GM18868 (cell line): ENCODE results near the gene ASPRV1.
"Not testable (repeated sequence)": the region's sequence is repeated elsewhere in the genome, so short reads cannot be mapped to it uniquely, and the experiment has no call there.

Source experiments
- ATAC-seq: cut with Tn5 transposase; IDR thresholded peaks from one replicate; pipeline ENCODE4 v1.9.1; 2021; ENCODE audit warnings: mild to moderate bottlenecking, moderate library complexity; ENCODE audit not compliant: unreplicated experiment

The ASPRV1 gene

DNA sequence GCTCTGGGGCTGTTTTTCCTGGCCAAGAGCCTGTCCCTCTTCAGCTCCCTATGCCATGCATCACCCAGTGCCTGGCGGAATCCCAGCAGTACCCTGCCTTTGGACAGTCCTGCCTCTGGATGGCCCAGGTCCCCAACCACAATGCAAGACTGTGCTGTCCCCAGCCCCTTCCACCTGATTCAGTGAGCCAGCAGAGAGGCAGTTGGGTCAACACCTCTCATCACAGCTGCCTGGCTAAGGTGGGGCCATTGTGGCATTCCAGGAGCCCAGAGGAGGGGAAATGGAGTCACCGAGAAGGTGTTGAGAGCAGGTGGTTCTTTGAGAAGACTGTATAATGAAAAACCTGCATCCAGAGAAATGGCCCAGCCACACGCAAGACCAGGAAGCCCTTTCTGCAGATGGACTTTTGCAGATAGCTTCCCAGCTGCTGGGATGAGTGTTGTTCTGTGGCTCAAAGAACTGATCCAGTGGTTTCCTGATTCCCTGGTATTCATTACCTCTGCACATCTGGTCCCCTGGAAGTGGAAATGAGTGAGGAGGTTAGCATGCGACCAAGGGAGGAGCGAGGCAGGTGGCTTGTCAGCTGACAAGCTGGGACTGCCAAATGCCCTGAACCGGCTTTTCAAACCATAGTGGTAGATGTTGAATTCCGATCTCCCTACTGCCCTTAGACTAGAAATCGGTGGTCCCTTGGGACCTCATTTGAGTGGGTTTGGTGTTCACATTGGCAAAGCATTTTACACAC lies 1.7 kb upstream of the ASPRV1 start:
- no peak for ATAC-seq

DNA sequence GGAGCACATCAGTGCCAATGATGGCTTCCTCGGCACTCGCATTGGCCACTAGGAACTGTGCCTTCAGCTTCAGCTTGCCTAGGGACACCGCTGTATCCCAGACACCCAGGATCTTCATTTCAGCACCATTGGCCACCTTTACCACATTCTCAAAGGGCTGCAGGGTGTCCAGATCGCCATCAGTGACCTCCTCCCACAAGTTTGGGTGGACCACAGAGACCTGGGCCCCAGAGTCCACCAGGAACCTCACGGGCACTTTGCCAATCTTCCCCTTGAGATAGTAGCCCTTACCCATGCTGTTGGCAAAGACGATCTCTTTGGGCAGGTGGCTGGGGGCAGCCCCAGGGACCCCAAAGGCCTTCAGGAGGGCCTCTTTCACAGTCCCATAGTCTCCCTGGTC lies 610 bp downstream of the ASPRV1 start:
- no peak for ATAC-seq

GRCh38 chr2:69959425-69959824 lies 2.0 kb downstream of the ASPRV1 start:
- ATAC-seq: no peak

DNA sequence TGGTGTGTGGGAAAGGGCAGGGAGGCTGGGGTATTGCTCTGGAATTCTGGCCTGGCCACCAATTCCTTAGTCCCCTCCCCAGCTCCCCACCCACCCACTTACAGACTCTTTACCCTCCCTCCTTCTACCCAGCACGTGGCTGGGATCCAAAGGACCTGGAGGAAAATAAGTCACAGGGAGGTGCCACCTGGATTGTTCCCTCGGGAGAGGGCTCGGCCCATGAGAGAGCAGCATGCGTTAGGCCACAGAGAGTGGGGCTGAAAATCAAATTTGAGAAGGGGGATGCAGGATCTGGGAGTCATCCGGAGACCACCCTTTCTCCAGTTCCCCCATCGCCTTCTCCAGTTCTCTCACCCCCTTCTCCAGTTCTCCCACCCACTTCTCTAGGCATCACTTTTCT lies 3.0 kb downstream of the ASPRV1 start:
- ATAC-seq: no peak

DNA sequence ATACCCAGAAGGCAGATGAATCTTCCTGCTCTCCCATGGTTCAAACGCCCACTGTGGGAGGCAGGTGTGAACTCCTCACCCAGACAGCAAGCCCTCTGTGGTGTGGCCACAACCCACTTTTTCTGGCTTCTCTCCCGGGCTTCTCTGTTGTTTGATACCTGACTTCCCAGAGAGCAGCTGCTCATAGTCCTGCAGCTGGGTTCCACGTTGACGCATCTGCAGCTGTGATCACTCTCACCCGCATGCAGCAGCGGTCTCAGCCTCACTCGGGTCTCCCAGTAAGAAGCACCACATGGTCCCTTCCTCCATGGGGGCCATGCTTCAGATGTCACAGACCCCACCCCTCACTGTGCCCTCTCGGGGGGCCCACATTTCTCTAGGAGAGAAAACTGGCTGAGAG lies 3.5 kb downstream of the ASPRV1 start:
- ATAC-seq: no peak

- no peak for ATAC-seq
Measured at GRCh38 chr2:69956475-69956979, 4.9 kb downstream of the ASPRV1 start.

DNA sequence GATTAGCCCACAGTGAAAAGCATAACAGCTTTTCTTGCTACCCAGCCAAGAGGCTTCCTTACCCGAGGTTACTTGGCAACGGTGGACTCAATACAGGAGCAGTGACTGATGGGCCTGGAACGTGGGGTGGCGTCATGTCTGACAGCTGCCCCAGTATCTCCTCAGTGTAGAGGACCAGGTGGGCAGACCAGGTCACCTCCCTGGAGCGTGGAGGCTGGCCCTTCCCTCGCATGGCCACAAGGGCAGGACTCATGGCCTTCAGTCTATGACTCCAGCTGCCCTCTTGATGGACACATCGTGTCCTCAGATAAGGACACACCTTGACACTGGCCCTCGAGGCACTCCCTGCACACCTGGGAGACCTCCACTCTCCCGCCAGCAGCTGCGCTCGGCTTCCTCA lies 6.4 kb downstream of the ASPRV1 start:
- ATAC-seq: no peak

- no peak for ATAC-seq
Measured at GRCh38 chr2:69954084-69954483, 7.3 kb downstream of the ASPRV1 start.

- no peak for ATAC-seq
Measured at GRCh38 chr2:69952336-69953115, 8.9 kb downstream of the ASPRV1 start.

DNA sequence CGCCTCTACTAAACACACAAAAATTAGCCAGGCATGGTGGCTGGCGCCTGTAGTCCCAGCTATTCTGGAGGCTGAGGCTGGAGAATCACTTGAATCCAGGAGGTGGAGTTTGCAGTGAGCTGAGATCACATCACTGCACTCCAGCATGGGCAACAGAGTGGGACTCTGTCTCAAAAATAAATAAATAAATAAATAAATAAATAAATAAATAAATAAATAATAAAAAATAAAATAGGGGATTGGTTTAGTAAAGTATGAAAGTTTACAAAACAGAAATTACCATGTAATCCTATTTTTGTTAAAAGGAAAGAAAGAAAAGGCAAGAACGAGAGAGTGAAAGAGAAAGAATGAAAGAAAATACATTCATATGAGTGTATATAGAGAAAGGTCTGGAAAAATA lies 10.8 kb downstream of the ASPRV1 start:
- ATAC-seq: not testable (repeated sequence)

DNA sequence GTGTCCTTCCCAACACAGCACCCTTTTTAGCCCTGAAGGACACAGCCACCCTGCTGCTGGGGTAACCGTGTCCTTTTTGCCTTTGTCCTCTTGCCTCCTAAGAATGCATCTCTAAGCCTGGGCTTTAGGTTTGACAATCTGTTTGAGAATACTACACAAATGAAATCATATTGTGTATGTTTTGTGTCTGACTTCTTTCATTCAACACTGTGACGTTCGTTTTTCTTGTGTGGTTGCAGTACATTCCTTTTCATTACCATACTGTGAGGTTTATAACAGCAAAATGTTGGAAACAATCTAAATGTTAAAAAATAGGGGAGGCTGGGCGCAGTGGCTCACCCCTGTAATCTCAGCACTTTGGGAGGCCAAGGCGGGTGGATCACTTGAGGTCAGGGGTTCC lies 11.2 kb downstream of the ASPRV1 start:
- no peak for ATAC-seq

GRCh38 chr2:69948963-69949645 lies 12.3 kb downstream of the ASPRV1 start:
- no peak for ATAC-seq

GRCh38 chr2:69948032-69948962 lies 13.1 kb downstream of the ASPRV1 start:
- no peak for ATAC-seq

DNA sequence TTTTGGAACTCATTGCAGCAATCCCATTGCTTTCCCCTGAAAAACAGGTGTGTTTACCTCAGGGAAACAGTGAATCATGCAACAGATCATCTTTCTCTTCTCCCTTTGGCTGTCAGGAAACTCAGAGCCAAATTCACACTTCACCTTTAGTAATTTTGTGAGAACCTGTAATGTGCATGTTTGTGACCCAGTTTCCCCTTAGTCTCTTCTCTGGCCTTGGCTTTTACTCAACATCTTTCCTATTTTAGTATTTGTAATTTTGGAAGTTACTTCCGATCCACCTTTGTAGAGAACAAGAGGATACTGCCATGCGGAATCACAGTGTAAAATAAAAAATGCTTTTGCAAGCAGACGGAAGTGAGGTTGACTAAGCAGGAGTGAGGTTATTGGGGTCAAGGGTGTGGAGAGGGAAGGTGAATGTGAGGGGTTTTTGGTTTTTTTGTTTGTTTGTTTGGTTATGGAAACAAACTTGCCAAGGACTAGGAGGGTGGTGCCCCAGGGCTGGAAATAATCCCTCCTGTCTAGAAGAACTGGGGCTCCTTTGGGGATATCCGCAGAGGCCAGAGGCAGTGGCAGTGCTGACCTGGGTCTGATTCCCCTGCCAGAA lies 14.0 kb downstream of the ASPRV1 start:
- ATAC-seq: no peak

- ATAC-seq: peak; percentile 96
Measured at GRCh38 chr2:69946351-69947324, 14.8 kb downstream of the ASPRV1 start.

GRCh38 chr2:69945941-69946340 lies 15.5 kb downstream of the ASPRV1 start:
- no peak for ATAC-seq

DNA sequence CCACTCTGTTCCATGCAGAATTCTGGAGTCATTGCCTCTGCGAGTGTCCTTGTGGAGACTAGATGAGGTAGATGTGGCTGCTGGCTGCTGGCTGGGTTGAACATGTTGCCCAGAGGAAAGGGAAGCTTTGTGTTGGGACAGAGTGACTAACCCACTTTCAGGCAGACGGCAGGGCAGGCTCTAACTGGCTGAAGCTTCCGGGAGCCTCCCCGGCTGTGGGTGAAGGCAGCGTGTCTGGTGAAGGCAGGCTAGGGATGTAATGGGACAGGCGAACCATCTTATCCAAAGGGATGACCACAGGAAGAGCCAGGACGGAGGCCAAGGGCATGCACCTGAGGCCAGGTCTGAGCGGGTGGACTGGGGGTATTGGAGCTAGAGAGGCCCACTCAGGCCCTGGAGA lies 16.0 kb downstream of the ASPRV1 start:
- ATAC-seq: no peak

GRCh38 chr2:69944756-69945155 lies 16.7 kb downstream of the ASPRV1 start:
- ATAC-seq: no peak
